Fibroblast of lung (primary cell): Measurements from ENCODE around the gene ZNF324B. TPM values are rescaled to one million over a fixed set of nuclear protein-coding genes. Genes with fewer than 3 reads are reported as not detected.

Source experiments
- DNase-seq, 2 donors: peaks; one replicate each; pipeline versions ENCODE4 v3.0.0 to v3.0.0-alpha.2; 2010; ENCODE audit warnings: low read depth in 2 of 2
- H2AFZ ChIP-seq: 2 replicates; pipeline ENCODE4 v1.5.1; 2012; ENCODE audit warnings: low read length, control low read depth, inconsistent platforms
- H3K27ac ChIP-seq: 2 replicates; pipeline ENCODE4 v1.5.1; 2011; ENCODE audit warnings: low read length, control low read depth; ENCODE audit not compliant: insufficient read depth
- H3K27me3 ChIP-seq: 2 replicates; pipeline ENCODE4 v1.5.1; 2011; ENCODE audit warnings: mild to moderate bottlenecking, low read length; ENCODE audit not compliant: control insufficient read depth, insufficient read depth
- H3K36me3 ChIP-seq: 2 replicates; pipeline ENCODE4 v1.5.1; 2011; ENCODE audit warnings: low read length; ENCODE audit not compliant: control insufficient read depth, insufficient read depth
- H3K4me1 ChIP-seq: 2 replicates; pipeline ENCODE4 v1.5.1; 2011; ENCODE audit warnings: low read length; ENCODE audit not compliant: control insufficient read depth, insufficient read depth; ENCODE audit errors: extremely low read depth
- H3K4me2 ChIP-seq: 2 replicates; pipeline ENCODE4 v1.5.1; 2011; ENCODE audit warnings: low read length, control low read depth; ENCODE audit not compliant: insufficient read depth; ENCODE audit errors: extremely low read depth
- H3K4me3 ChIP-seq, 4 experiments: fragments of 200-600 bp in 1 of 4; sonication (generic) in 1 of 4; replicated peaks in 1 of 4; 2 replicates each; pipeline ENCODE4 v1.5.1; 2011 to 2016; ENCODE audit warnings: low read length in 4 of 4, low read depth in 3 of 4, mild to moderate bottlenecking in 3 of 4, control low read depth in 2 of 4, inconsistent platforms in 1 of 4, mixed read lengths in 1 of 4; ENCODE audit not compliant: insufficient read depth in 1 of 4; ENCODE audit errors: control extremely low read depth in 1 of 4
- H3K79me2 ChIP-seq: 2 replicates; pipeline ENCODE4 v1.5.1; 2012; ENCODE audit warnings: mild to moderate bottlenecking, low read length, inconsistent platforms; ENCODE audit not compliant: control insufficient read depth, insufficient read depth
- H3K9ac ChIP-seq: 2 replicates; pipeline ENCODE4 v1.5.1; 2011; ENCODE audit warnings: mild to moderate bottlenecking, low read length, control low read depth; ENCODE audit not compliant: insufficient read depth
- H3K9me3 ChIP-seq: 2 replicates; pipeline ENCODE4 v1.5.1; 2012; ENCODE audit warnings: low read depth, low read length; ENCODE audit not compliant: control insufficient read depth, insufficient read depth
- H4K20me1 ChIP-seq: 2 replicates; pipeline ENCODE4 v1.5.1; 2011; ENCODE audit warnings: low read length; ENCODE audit not compliant: control insufficient read depth, insufficient read depth; ENCODE audit errors: extremely low read depth
- CTCF ChIP-seq, 2 donors: IDR thresholded peaks in 1 of 2; conservative IDR thresholded peaks in 1 of 2; 1 replicate in 1 of 2; 2 replicates in 1 of 2; pipeline ENCODE4 v1.5.1; 2011 to 2012; ENCODE audit warnings: low read length in 2 of 2, control low read depth in 1 of 2, inconsistent platforms in 1 of 2, low read depth in 1 of 2, mild to moderate bottlenecking in 1 of 2
- EZH2 ChIP-seq: IDR thresholded peaks from 2 replicates; pipeline ENCODE4 v1.5.1; 2012; ENCODE audit warnings: low read length, control low read depth, mild to moderate bottlenecking; ENCODE audit errors: missing control alignments
- polyA plus RNA-seq, 2 donors: library from polyadenylated mRNA; depleted of rRNA in 1 of 2; stranded (reverse) in 1 of 2; unstranded in 1 of 2; fragments of >200 nt; gene quantifications; 2 replicates each; pipeline ENCODE4 v1.2.1, GENCODE V29; 2011 to 2012; ENCODE audit warnings: missing spikeins in 1 of 2
- total RNA-seq: library from RNA; depleted of rRNA; stranded (reverse); fragments of >200 nt; gene quantifications from 2 replicates; pipeline ENCODE4 v1.2.1, GENCODE V29; 2014

The ZNF324B gene
- total and polyA plus RNA-seq, 2 donors (not counting 1 experiment from before 2014, with no cell fraction given): 2.1 to 8.9 TPM

GRCh38 chr19:58480481-58480830 is 29.0 kb downstream of the ZNF324B start:
- TF ChIP-seq CTCF (conservative IDR thresholded peaks at IDR 0.05 in 1 of 2, IDR thresholded peaks at IDR 0.05 in 1 of 2; ENCODE audit: low read depth in 1 of 2, low read length in 2 of 2) (no peak), EZH2 (no peak)
- no peaks in the 10 kb centered on the region for H4K20me1 ChIP-seq
- H3K27ac ChIP-seq: no peak overlapping the region
- no peak for DNase-seq
- no peaks in the 10 kb centered on the region for H3K27me3 ChIP-seq
- no peaks in the 10 kb centered on the region for H3K79me2 ChIP-seq
- no peak overlapping the region for H3K4me3 ChIP-seq
- H3K36me3 ChIP-seq: peaks cover 4% of the 10 kb centered on the region
- no peak overlapping the region for H3K4me2 ChIP-seq
- no peak overlapping the region for H2AFZ ChIP-seq
- no peak overlapping the region for H3K9ac ChIP-seq
- no peaks in the 10 kb centered on the region for H3K9me3 ChIP-seq
- H3K4me1 ChIP-seq: peaks cover 8% of the 10 kb centered on the region

- Histone ChIP-seq H3K9ac (no peak overlapping the region), H3K79me2 (no peaks in the 10 kb centered on the region), H3K4me2 (no peak overlapping the region), H3K4me3 (no peak overlapping the region), H4K20me1 (no peaks in the 10 kb centered on the region), H3K27me3 (no peaks in the 10 kb centered on the region), H3K4me1 (peaks cover 8% of the 10 kb centered on the region), H3K9me3 (no peaks in the 10 kb centered on the region), H3K27ac (no peak overlapping the region), H2AFZ (no peak overlapping the region), H3K36me3 (peaks cover 4% of the 10 kb centered on the region)
- TF ChIP-seq CTCF (conservative IDR thresholded peaks at IDR 0.05 in 1 of 2, IDR thresholded peaks at IDR 0.05 in 1 of 2; ENCODE audit: low read depth in 1 of 2, low read length in 2 of 2) (no peak), EZH2 (no peak)
- DNase-seq: no peak
These were observed 29.4 kb downstream of the ZNF324B start for GRCh38 chr19:58480831-58481230.

GRCh38 chr19:58482372-58482771 is 30.9 kb downstream of the ZNF324B start:
- H3K27me3 ChIP-seq: no peaks in the 10 kb centered on the region
- no peaks in the 10 kb centered on the region for H4K20me1 ChIP-seq
- H3K9me3 ChIP-seq: no peaks in the 10 kb centered on the region
- no peak for TF ChIP-seq CTCF (conservative IDR thresholded peaks at IDR 0.05 in 1 of 2, IDR thresholded peaks at IDR 0.05 in 1 of 2; ENCODE audit: low read depth in 1 of 2, low read length in 2 of 2)
- TF ChIP-seq EZH2: no peak
- no peak overlapping the region for H3K27ac ChIP-seq
- no peaks in the 10 kb centered on the region for H3K79me2 ChIP-seq
- peaks cover 4% of the 10 kb centered on the region for H3K36me3 ChIP-seq
- H3K9ac ChIP-seq: no peak overlapping the region
- no peak overlapping the region for H3K4me2 ChIP-seq
- no peak for DNase-seq
- no peaks in the 10 kb centered on the region for H3K4me1 ChIP-seq
- no peak overlapping the region for H2AFZ ChIP-seq
- no peak overlapping the region for H3K4me3 ChIP-seq
